NAMALWA (cell line): ENCODE results near the gene C2orf72.

Experiments used
- DNase-seq: peaks from one replicate; pipeline ENCODE4 v3.0.0-alpha.2; 2015; ENCODE audit warnings: low spot score

The C2orf72 gene

DNA sequence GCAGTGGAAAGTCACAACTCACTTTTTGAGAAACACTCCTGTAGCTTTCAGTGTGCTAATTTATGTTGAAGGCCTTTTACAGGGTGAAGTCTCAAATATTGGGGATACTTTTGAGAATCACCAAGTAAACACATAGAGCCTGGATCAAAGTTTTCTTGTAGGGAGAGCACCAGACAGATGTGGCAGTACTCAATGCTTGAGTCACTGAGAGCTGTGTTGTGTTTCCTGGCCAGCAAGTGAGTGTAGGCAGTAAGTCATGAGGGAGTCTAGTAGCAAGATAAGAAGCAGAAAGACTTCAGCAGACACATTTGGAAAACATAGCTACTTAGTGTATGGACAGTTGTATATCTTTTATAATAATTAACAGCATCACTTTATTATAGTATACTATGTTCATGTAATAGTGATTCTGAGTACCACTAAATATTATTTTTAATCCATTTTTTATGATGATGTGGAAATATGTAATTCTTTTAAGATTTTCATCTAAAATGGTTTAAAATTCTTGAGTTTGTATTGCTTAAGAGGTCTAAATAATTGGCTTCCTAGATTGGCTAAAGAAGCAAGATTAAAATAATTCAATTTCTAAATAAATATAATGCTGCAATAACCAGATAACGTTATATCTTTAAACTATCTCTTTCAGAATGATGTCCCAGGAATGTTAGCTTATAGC lies 32.2 kb downstream of the C2orf72 start:
- no peak for DNase-seq

- no peak for DNase-seq
Observed at GRCh38 chr2:231084565-231084964, 47.2 kb downstream of the C2orf72 start.

GRCh38 chr2:231088754-231089153 lies 51.4 kb downstream of the C2orf72 start:
- DNase-seq = no peak

DNA sequence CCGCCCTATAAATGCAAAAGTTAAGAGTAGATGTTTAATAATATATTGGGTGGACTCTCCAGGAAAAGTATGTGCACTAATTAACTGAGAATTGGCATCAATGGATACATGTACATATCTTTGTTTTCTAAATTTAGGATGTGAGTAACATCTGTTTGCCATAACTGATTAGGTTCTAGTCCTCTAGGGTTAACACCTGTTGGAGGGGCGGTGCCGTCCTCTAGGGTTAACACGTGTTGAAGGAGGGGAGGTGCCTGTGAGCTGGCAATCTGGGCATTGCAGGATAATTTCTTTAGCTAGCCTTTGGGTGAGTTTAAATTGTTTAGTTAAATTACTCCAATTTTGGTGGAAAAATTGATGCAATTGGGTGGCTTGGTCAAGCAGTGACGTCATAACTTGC lies 56.6 kb downstream of the C2orf72 start:
- DNase-seq = no peak

- DNase-seq = no peak
Observed at GRCh38 chr2:231094736-231095346, 57.5 kb downstream of the C2orf72 start.
